ENCODE data around the gene SNAP25. TPM values are rescaled to one million over a fixed set of nuclear protein-coding genes. Genes with fewer than 3 reads are reported as not detected.

SNAP25 gene
- total RNA-seq, 1 donor from 2014 or later: not detected

DNA sequence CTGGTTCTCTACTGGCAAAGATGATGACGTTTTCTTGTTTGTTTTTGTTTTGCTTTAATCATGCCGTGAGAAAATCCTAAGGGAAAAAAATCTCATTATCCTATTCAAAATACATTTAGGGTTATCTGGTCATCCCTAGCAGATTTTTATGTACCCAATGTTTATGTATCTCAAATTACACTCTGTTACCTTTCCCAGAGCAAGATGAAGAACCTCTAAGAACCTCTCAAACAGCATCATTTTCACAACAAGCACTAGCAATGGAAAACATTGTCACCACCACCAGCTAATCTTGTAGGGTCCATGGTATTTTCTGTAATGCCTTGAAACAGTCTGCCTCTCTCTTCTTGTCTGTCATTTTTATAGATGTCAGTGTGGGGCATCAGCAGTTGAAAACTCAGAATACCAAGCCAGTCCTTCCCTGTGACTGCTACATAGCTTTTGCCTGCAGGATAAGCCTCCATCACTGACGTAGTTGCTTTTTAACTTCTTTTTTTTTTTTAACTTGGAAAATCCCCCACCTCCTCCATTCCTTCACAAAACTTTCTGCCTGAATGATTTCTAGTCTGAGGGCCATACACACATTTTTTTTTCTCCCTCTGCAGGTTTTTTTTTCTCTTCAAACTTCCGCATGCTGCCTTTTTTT, 2.4 kb upstream of the SNAP25 start:
- no peak for DNase-seq (ENCODE audit: low read depth, low spot score)

DNA sequence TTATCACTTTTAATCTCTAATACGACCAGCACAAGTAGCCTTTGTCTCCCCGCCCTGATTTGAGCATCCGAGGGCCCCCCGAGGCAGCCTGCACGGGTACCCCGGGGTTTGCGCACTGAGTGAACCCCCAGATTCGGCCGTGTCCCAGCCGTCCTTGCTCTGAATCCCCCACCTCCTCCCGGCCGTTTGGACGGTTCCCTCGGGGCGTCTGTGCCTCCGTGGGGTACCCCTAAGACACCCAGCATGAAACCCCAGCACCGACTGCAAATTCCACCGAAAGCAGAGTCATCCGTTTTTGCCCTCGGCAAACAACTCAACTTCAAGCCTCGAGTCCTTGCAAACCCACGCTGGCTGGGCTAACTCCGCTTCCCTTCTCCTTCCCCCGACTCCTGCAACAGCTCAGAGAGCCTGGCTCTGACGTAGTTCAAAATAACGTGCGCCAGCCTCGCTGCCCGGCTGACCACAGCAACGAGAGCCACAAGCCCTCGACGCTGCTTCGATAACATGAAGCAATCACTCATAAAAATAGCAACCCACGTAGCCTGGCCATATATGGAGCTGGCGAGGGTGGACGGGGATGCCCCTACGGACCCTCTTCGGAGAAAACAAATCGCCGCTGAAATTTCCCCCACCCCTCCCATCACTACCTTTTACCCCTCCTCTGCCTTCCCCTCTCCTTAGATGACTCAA, 764 bp upstream of the SNAP25 start:
- DNase-seq (ENCODE audit: low read depth, low spot score): no peak

DNA sequence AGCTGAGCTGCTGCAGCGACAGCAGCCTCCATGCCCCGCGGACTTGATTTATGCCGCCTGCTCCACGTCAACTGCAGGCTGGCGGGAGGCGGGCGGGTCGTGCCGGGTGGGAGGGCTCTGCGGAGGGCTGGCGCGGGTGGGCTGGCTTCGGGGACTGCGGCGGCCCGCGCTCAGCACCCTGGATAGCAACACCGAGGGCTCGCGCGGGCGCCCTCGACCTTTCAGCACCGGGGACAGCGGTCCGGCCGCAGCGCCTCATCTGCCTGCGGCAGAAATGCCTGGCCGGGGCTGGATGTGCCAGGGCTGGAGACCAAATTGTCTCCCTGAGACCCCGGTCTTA, 792 bp downstream of the SNAP25 start:
- no peak for DNase-seq (ENCODE audit: low read depth, low spot score)

DNA sequence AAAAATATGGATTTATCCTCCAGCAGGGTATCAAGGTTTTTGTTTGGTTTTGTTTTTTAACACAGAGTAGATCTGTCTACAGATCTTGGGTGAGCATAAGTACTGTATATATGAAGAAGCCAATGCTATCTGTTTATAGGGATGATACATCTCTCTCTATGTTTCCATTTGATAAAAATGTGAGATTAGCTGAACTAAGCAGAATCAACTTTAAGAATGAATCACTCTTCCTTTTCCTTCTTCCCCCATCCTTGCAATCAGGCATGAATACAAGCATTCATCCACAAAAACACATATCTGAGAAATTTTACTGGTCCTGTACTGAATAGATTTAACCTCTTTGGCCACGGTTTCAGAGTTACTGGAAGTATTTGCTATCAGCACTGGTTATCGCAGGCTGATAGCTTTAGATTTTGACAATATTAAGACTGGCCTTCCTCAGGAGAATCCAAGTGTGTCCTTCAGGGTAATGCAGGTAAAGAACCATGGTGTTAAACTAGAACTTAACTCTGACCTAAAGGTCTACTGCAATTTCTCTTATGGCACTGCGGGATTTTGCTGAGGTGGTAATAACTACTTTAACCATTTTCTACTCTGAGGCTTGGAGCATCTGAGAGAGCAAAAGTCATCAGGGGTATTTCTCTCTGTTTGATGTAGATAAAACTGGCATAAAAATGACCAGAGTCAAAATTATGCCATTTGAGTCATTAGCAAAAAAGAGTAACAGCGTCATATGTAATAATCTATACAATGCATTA, 1.5 kb downstream of the SNAP25 start:
- DNase-seq (ENCODE audit: low read depth, low spot score): no peak

DNA sequence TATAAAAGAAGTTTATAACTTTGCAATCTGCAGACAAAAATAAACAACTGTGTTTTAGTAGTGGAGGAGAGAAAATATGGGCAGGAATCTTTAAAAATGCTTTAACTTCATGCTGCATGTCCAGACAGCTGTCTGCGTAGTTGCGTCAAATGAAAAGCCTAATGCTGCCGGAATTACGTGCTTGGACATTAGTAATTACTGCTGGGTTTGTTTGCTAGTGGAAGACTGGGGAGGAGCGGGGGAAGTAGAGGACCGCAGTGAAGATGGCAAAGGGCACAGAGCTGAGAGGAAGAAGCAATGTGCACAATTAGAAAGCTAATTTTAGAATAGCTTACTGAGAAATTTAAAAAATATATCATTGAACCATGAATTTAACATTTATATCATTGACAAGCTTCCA, 2.4 kb downstream of the SNAP25 start:
- DNase-seq (ENCODE audit: low read depth, low spot score): no peak

DNA sequence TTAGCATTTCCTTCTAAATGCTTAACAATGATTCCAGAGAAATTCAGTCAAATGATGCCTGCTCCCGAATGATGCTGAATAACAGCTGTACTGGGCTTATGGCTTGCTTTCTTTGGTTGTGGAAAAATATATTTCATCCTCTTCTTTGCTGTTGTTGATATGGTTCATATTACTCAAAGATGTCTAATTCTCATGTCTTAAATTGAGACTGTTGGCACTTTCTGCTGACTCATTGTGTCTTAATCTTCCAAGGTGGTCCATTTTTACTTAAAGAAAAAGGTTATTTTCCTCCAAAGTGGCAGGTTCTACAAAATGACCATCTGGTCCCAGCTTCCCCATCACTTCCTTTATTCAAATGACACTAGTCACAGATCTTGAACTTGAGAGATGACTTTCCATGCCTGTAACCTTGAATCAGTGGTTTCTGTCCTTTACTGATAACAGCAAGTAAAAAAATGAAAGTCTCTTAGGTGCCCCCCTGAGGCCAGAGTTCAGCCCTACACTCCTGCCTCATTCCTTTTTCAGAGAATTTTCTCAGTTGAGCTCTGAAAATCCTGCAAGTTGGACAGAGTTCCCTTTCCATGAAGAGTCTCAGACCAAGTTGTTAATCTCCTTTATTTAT, 6.9 kb downstream of the SNAP25 start:
- no peak for DNase-seq (ENCODE audit: low read depth, low spot score)

DNA sequence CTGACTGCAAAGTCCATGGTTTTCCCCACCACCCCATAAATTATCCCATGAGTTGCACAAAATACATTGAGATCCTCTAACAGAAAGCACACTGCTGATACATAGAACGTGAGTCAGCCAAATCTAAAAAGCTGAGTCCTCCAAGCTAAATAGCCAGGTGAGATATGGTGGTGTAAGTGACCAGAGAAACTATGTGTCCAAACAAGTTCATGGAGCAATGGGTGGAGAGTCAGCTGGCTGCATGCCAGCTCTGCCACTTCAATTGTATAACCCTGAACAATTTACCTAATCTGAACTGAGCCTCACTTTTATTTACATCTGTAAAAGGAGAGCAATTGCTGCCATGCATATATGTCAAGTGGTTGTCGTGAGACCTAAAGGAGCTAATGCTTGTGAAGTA, 9.7 kb downstream of the SNAP25 start:
- DNase-seq (ENCODE audit: low read depth, low spot score): no peak

DNA sequence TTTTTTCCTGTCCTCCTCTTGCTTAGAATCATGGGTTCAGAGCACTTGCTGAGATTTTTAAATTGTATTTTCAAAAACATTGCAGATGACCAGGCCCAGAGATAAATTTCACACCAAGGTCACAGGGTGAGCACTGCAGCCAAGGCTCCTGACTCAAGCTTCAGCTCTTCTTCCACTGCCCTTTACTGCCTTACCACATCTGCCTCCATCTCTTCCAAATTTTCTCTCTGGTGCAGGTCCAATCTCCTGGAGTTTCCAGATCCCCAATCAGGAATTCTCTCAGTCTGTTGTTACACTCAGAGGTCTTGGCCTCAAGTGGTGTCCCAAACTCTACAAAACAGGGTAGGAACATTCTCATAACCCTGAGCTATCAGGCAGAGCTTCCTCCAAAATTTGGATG, 12.7 kb downstream of the SNAP25 start:
- DNase-seq (ENCODE audit: low read depth, low spot score): no peak

DNA sequence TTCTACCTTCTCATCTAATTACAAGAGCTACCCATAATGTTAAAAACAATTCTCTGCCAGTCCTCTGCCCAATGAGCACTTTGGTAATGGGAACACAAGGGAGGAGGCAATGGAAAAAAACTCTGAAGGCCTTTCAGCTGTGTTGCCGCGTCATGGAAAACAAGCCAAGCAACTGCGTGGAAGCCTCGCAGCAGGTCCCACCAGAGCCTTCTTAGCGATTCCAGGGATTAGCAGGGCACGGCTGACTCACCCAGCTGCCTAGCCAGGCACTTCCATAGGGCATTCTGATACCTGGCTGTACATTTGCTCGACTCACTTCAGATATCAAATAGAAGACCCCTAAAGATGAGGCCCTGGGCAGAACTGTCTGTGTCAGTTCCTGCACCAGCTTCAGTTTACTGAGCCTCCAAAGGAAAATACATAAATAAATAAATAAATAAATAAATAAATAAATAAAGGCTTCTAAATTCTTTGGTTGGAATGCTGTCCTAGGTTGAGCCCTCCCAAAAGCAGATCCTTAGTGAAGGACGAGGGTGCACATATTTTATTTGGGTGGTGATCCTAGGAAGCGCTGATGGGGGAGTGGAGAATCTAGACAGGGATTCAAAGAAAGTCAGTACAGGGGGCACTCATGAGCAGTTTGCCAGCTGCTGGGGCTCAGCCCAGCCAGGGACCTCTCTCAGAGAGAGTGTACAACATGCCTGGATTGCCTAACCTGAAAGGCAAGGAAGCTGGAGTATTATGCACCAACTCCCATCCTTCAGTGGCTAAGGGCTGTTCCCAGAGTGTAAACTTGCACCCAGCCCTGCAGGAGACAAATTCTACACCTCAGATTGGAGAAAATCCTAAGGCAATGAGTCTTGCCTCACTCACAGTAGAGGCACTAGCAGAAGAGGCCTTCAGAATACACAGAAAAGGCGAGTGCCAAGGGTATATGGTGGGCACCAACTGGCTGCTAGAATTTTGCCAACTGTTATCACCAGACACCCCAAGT, 18.2 kb downstream of the SNAP25 start:
- no peak for DNase-seq (ENCODE audit: low read depth, low spot score)

DNA sequence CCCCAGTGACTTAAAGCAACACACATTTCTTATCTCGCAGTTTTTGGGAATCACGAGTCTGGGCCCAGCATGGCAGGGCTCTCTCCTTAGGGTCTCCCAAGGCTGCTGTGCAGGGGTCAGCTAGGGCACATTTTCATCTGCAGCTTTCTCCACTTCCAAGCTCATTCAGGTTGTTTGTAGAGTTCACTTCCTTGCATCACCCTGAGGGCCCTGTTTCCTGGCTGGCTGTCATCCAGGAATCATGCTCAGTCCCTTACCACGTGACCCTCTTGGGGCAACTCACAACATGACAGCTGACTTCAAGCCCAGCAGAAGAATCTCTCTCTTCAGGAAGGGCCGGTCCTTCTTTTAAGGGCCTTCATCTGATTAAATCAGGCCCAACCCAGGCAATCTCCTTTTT, 21.3 kb downstream of the SNAP25 start:
- no peak for DNase-seq (ENCODE audit: low read depth, low spot score)

DNA sequence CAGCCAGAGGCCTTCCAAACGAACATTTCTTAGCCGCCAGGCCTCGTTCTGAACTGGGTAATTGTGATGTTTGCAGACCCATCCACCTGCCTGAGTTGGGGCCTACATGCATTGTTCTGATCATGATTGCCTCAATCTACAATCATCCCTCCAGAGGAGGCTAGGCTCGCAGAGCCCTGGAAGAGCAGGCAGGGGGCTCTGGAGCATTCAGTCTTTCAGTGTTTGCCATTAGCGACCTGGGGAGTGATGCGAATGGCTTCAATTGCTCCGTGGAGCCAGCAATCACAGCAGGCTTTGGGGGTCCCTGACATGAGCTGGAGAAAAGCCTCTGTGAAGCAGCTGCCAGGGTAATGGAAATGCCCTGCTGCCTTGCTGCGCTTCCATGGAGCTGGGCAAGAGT, 22.0 kb downstream of the SNAP25 start:
- DNase-seq (ENCODE audit: low read depth, low spot score): no peak

DNA sequence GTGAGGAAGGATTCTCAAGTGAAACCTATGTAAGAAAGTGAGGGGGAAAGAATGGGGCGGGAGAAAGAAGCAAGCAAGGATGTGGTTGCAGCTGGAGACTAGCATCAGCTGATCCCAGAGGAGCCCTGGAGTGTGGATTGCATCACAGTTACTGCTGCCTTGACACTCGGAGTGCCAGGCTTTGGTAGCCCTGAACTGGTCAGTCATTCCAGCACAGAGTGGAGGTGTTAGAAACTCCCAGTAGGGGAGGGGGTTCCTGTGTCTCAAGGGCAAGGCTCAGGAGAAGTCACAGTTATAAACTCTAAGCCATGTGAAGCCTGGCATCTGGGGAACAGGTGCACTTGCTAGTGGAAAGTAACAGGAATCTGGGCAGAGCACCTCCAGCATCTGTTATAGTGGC, 23.5 kb downstream of the SNAP25 start:
- DNase-seq (ENCODE audit: low read depth, low spot score): no peak

DNA sequence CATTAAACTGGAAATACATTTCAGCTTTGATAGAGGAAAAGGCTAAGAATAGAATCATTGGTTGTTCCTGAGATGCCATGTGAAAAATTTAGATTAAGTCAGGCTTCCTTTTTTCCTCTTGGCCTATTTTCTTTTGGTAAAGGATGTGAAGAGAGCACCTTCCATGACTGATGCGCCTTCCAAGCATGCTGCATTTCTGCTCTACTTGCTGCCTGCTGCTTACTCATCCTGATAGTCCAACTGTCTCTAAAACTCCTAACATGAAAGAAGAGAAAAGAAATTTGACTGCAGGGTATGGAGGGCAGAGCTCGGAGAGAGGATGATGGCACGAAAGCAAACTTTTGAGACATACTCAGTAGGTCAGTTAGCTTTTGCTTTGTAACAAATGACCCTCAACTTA, 28.8 kb downstream of the SNAP25 start:
- DNase-seq (ENCODE audit: low read depth, low spot score): no peak

DNA sequence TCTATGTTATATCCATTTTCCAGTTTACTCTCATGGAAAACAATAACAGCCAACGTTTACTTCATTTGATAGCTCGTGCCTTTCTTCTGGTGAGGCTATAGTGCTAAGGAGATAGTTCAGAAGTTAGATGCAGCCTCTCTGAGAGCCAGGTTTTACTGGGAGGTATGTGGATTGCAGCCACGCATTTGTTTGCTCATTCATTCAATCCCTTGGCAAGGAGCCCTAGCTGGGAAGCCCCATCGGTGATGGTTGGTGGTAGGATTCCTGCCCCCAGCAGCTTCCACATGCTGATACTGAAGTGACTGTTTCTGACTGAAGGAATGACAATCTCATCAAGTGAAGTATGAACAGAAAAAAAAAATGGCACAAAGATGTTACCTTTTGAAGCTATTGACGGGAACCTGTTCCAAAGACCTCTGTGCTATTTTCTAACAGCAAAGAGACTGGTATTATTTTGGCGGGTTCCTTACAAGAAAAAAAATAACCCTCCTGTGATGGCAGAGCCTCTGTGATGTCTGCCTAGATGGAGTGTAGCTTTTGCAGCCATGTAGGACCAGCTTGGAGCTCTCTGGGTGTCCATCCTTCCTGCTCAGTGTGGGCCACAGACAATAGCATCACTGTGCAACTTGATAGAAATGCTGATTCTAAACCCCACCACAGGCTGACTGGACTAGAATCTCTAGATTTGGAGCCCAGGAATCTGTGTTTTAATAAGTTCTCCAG, 30.6 kb downstream of the SNAP25 start:
- no peak for DNase-seq (ENCODE audit: low read depth, low spot score)

DNA sequence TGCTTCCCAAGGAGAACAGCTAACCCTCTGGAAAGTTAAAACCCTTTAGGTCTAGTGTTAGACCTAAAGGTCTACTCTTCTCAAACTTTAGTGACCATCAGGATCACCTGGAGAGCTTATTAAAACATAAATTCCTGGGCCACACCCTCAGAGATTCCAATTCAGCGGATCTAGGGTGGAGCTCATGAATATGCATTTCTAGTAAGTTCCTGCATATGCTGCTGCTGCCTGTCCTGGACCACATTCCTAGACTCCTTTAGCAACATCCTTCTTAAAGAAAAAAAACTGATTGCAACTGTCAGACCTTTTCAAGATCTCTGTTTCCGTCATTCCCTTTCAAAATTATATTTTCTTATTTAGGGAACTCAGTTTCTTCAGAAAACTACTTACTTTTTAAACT, 31.2 kb downstream of the SNAP25 start:
- DNase-seq (ENCODE audit: low read depth, low spot score): no peak

DNA sequence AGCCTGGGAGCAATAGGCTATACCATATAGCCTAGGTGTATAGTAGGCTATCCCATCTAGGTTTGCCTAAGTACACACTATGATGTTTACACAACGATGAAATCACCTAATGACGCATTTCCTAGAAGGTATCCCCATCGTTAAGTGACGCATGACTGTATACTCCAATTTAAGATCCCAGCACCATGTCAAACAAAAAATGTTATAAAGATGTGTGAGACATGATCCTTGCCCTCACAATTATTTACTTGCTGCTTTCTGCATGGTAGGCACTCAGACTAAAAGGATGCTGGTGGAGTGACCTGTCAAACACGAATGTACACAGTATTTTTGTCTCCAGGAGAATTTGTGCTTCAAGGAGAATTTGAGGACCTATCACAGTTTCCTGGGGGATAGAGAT, 32.3 kb downstream of the SNAP25 start:
- no peak for DNase-seq (ENCODE audit: low read depth, low spot score)

DNA sequence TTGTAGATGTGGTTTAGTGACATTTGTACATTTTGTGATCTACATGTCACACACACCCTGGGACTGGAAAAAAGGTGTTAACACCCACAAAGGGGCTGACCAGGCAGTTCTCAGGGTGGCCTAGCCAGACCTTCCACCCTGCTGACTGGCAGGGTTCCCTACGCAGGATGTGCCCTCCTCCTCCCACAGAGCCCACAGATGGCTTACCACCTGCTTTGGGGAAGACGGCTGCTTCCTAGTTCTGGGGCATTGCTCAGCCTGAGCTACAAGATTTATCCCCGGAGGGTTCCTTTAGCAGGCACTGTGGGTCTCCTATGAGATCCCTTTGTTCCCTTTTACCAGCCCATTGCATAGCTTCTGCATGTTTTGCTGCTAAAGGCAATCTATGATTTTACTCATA, 35.1 kb downstream of the SNAP25 start:
- no peak for DNase-seq (ENCODE audit: low read depth, low spot score)

DNA sequence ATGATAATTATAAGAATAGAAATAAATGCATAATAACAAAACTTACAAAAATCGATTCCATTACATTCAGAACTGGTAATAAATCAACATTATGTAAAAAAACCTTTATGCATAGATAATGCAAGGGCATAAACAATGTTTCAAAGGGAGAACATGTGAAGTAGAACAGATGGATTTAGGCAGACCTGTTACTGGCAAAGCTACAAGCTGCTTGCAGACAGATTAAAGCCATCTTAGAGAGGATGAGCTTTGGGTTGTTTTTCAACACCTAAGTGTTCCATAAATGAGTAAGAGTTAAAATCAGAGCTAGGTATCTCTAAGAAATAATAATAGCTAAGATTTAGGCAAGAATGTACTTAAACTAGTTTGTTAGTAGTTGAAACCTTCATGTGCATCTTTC, 37.2 kb downstream of the SNAP25 start:
- no peak for DNase-seq (ENCODE audit: low read depth, low spot score)

DNA sequence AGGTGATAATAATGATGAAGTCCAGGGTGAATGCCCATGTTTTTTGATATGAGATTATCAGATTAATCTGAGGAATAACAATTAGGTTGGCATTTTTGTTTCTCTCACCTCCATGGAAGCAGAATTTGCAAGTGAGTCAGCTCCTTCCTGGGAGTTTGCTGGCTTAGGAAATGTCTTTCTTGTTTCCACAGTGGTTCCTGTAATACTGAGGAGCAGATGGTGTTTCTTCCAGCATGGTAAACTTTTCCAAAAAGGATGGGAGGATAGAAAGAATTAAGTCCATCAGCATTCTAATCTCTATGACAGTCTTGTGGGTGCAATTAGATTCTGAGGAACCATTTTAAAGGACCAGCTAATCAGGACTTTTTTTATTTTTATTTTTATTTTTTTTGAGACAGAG, 40.5 kb downstream of the SNAP25 start:
- no peak for DNase-seq (ENCODE audit: low read depth, low spot score)

DNA sequence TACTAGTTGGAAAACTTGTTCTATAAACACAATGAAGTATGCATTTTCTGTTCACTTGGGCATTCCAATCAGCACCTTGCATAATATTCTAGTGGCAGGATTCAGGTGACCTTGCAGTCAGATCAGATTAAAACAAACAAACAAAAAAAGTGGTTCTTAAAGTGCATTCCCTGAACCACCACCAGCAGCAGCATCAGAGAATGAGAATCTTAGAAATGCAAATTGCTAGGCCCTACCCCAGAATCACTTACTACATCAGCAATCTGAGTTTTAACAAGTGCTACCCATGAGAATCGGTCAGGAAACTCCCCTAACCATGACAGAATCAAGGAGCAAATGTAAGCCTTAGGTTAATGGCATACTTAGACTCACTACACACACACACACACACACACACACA, 41.7 kb downstream of the SNAP25 start:
- no peak for DNase-seq (ENCODE audit: low read depth, low spot score)

DNA sequence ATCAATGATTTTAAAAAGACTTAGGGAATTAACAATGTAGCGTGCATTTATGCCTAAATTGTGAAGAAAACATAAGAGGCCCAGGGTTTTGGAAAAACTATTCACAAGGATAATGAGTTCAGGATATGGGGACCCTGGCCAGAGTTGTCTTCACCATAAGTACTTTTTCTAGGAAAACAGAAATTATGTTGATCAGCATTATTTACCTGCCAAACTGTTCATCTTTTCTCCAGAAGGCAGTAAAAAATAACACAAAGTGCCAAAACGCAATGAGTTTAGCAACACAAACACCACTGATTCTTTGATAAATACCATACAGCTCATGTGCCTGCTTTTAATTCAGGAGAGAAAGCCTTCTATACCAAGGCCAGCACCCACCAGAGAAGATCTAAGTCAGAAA, 43.1 kb downstream of the SNAP25 start:
- DNase-seq (ENCODE audit: low read depth, low spot score): no peak

Data from pulmonary artery endothelial cell (primary cell).